Naive B cell (primary cell): ENCODE data around the gene DAZAP1. TPM values are rescaled to one million over a fixed set of nuclear protein-coding genes. Genes with fewer than 3 reads are reported as not detected.
A peak's percentile ranks its signal among the peaks of the same experiment; 100 is the strongest.

Experiments
- ATAC-seq, 2 donors: fragments of 150-1000 bp; cut with Tn5 transposase; 2 replicates each; pipeline ENCODE4 v1.10.0; 2021; ENCODE audit warnings: low read depth in 2 of 2, mild to moderate bottlenecking in 2 of 2, moderate library complexity in 2 of 2
- DNase-seq: peaks from one replicate; pipeline ENCODE4 v3.0.0; 2022
- H3K27ac Mint-ChIP-seq, 6 donors: one replicate each; pipeline ENCODE4 v1.8.0; 2020 to 2022; ENCODE audit warnings: mild to moderate bottlenecking in 6 of 6, mixed read lengths in 6 of 6, moderate library complexity in 5 of 6, inconsistent platforms in 2 of 6
- H3K27me3 Mint-ChIP-seq, 3 donors: one replicate each; pipeline ENCODE4 v1.8.0; 2021 to 2022; ENCODE audit warnings: mixed read lengths in 3 of 3, mild to moderate bottlenecking in 1 of 3
- H3K36me3 Mint-ChIP-seq, 2 donors: one replicate each; pipeline ENCODE4 v1.8.0; 2020 to 2022; ENCODE audit warnings: mixed read lengths in 2 of 2, inconsistent platforms in 1 of 2, mild to moderate bottlenecking in 1 of 2
- H3K4me1 Mint-ChIP-seq, 3 donors: one replicate each; pipeline ENCODE4 v1.8.0; 2020 to 2022; ENCODE audit warnings: mixed read lengths in 3 of 3, inconsistent platforms in 1 of 3, mild to moderate bottlenecking in 1 of 3, moderate library complexity in 1 of 3
- H3K4me3 Mint-ChIP-seq, 8 donors: one replicate each; pipeline ENCODE4 v1.8.0; 2020 to 2022; ENCODE audit warnings: mild to moderate bottlenecking in 8 of 8, mixed read lengths in 8 of 8, moderate library complexity in 8 of 8, inconsistent platforms in 2 of 8
- H3K9me3 Mint-ChIP-seq, 7 donors: one replicate each; pipeline ENCODE4 v1.8.0; 2020 to 2022; ENCODE audit warnings: mixed read lengths in 7 of 7, mild to moderate bottlenecking in 5 of 7, inconsistent platforms in 2 of 7, moderate library complexity in 1 of 7
- polyA plus RNA-seq, 6 donors: library from polyadenylated mRNA; unstranded; fragments of 300-500 nt; fragmentation: Illumina TruSeq; gene quantifications; one replicate each; pipeline ENCODE4 v1.2.3, GENCODE V29; 2021; ENCODE audit warnings: low read depth in 6 of 6

Gene DAZAP1
- polyA plus RNA-seq, 6 donors from 2014 or later, result 3.6 to 7.5 (median 6.2) TPM

GRCh38 chr19:1453525-1454364 lies 46.4 kb downstream of the DAZAP1 start:
- DNase-seq, result no peak
- H3K27ac Mint-ChIP-seq, result peak overlapping the region in 3 of 6 donors; percentile 78 to 82 (median 79)

GRCh38 chr19:1455002-1455335 lies 47.6 kb downstream of the DAZAP1 start:
- Mint-ChIP-seq H3K27ac (peak overlapping the region in 1 of 6 donors; percentile 49), H3K4me3 (peak overlapping the region; percentile 30 to 76 (median 68)), H3K9me3 (peaks cover 0 to 3% (median 2%) of the 10 kb centered on the region in 7 donors), H3K27me3 (peaks cover 21 to 71% (median 58%) of the 10 kb centered on the region in 3 donors), H3K4me1 (peaks cover 28 to 30% (median 28%) of the 10 kb centered on the region in 3 donors), H3K36me3 (peaks cover 0 to 16% of the 10 kb centered on the region in 2 donors)
- DNase-seq (peak; percentile 39), ATAC-seq (peak; percentile 61 to 64)

More at GRCh38 chr19:1453525-1454364, 46.4 kb downstream of the DAZAP1 start:
- peaks cover 0 to 3% (median 2%) of the 10 kb centered on the region in 7 donors for H3K9me3 Mint-ChIP-seq
- no peak for ATAC-seq
- peaks cover 0 to 23% of the 10 kb centered on the region in 2 donors for H3K36me3 Mint-ChIP-seq
- peaks cover 31 to 36% (median 36%) of the 10 kb centered on the region in 3 donors for H3K4me1 Mint-ChIP-seq
- peak overlapping the region in 6 of 8 donors; percentile 22 to 85 (median 60) for H3K4me3 Mint-ChIP-seq
- peaks cover 28 to 74% (median 61%) of the 10 kb centered on the region in 3 donors for H3K27me3 Mint-ChIP-seq

GRCh38 chr19:1455336-1456120 lies 48.1 kb downstream of the DAZAP1 start:
- H3K4me1 Mint-ChIP-seq, result peaks cover 27% of the 10 kb centered on the region in 3 donors
- peak overlapping the region in 2 of 6 donors; percentile 64 to 76 for H3K27ac Mint-ChIP-seq
- ATAC-seq, result peak; percentile 52 to 57
- H3K27me3 Mint-ChIP-seq, result peaks cover 19 to 68% (median 54%) of the 10 kb centered on the region in 3 donors
- H3K4me3 Mint-ChIP-seq, result peak overlapping the region; percentile 29 to 85 (median 68)
- peaks cover 0 to 14% of the 10 kb centered on the region in 2 donors for H3K36me3 Mint-ChIP-seq
- no peak for DNase-seq
- peaks cover 0 to 3% (median 2%) of the 10 kb centered on the region in 7 donors for H3K9me3 Mint-ChIP-seq

GRCh38 chr19:1456121-1456900 lies 48.9 kb downstream of the DAZAP1 start:
- Mint-ChIP-seq H3K9me3 (peaks cover 0 to 3% (median 2%) of the 10 kb centered on the region in 7 donors), H3K36me3 (peaks cover 0 to 8% of the 10 kb centered on the region in 2 donors), H3K4me1 (peaks cover 21 to 23% (median 22%) of the 10 kb centered on the region in 3 donors), H3K27ac (no peak overlapping the region), H3K4me3 (peak overlapping the region in 2 of 8 donors; percentile 26 to 71), H3K27me3 (peaks cover 13 to 60% (median 46%) of the 10 kb centered on the region in 3 donors)
- DNase-seq (no peak), ATAC-seq (no peak)

- DNase-seq (no peak), ATAC-seq (no peak)
- H3K27me3 Mint-ChIP-seq, result peaks cover 13 to 51% (median 38%) of the 10 kb centered on the region in 3 donors
- peak overlapping the region in 1 of 6 donors; percentile 69 for H3K27ac Mint-ChIP-seq
- no peak overlapping the region for H3K4me3 Mint-ChIP-seq
- peaks cover 20 to 22% (median 21%) of the 10 kb centered on the region in 3 donors for H3K4me1 Mint-ChIP-seq
- H3K9me3 Mint-ChIP-seq, result peaks cover 0 to 3% (median 2%) of the 10 kb centered on the region in 7 donors
- H3K36me3 Mint-ChIP-seq, result peaks cover 0 to 8% of the 10 kb centered on the region in 2 donors
Measured at GRCh38 chr19:1457031-1457739, 49.8 kb downstream of the DAZAP1 start.

- H3K27ac Mint-ChIP-seq, result no peak overlapping the region
- H3K27me3 Mint-ChIP-seq, result peaks cover 13 to 44% (median 33%) of the 10 kb centered on the region in 3 donors
- H3K9me3 Mint-ChIP-seq, result peaks cover 0 to 3% (median 2%) of the 10 kb centered on the region in 7 donors
- H3K4me3 Mint-ChIP-seq, result no peak overlapping the region
- H3K36me3 Mint-ChIP-seq, result peaks cover 0 to 8% of the 10 kb centered on the region in 2 donors
- DNase-seq (no peak), ATAC-seq (no peak)
- peaks cover 20 to 22% (median 21%) of the 10 kb centered on the region in 3 donors for H3K4me1 Mint-ChIP-seq
Measured at GRCh38 chr19:1457892-1458291, 50.5 kb downstream of the DAZAP1 start.

- ATAC-seq (no peak), DNase-seq (no peak)
- Mint-ChIP-seq H3K36me3 (no peaks in the 10 kb centered on the region), H3K9me3 (peaks cover 0 to 3% (median 0%) of the 10 kb centered on the region in 7 donors), H3K4me1 (peaks cover 14 to 15% (median 15%) of the 10 kb centered on the region in 3 donors), H3K27ac (no peak overlapping the region), H3K27me3 (peaks cover 8 to 31% (median 20%) of the 10 kb centered on the region in 3 donors), H3K4me3 (no peak overlapping the region)
Measured at GRCh38 chr19:1459479-1459878, 52.1 kb downstream of the DAZAP1 start.

GRCh38 chr19:1460033-1460995 lies 52.9 kb downstream of the DAZAP1 start:
- Mint-ChIP-seq H3K27me3 (peaks cover 5 to 24% (median 14%) of the 10 kb centered on the region in 3 donors), H3K36me3 (no peaks in the 10 kb centered on the region), H3K4me3 (no peak overlapping the region), H3K27ac (peak overlapping the region in 1 of 6 donors; percentile 26), H3K4me1 (peaks cover 7 to 9% (median 9%) of the 10 kb centered on the region in 3 donors), H3K9me3 (peaks cover 0 to 3% (median 0%) of the 10 kb centered on the region in 7 donors)
- ATAC-seq (no peak), DNase-seq (no peak)

GRCh38 chr19:1461862-1462261 lies 54.5 kb downstream of the DAZAP1 start:
- no peaks in the 10 kb centered on the region for H3K36me3 Mint-ChIP-seq
- ATAC-seq (no peak), DNase-seq (no peak)
- H3K27ac Mint-ChIP-seq, result no peak overlapping the region
- H3K4me1 Mint-ChIP-seq, result peaks cover 0 to 4% (median 3%) of the 10 kb centered on the region in 3 donors
- H3K4me3 Mint-ChIP-seq, result no peak overlapping the region
- H3K27me3 Mint-ChIP-seq, result peaks cover 5 to 20% (median 7%) of the 10 kb centered on the region in 3 donors
- no peaks in the 10 kb centered on the region for H3K9me3 Mint-ChIP-seq

- no peak overlapping the region for H3K4me3 Mint-ChIP-seq
Measured at GRCh38 chr19:1465191-1466016, 58.0 kb downstream of the DAZAP1 start.

More at GRCh38 chr19:1465191-1466016, 58.0 kb downstream of the DAZAP1 start:
- Mint-ChIP-seq H3K36me3 (no peaks in the 10 kb centered on the region), H3K9me3 (no peaks in the 10 kb centered on the region), H3K27ac (no peak overlapping the region), H3K27me3 (peaks cover 0 to 10% (median 0%) of the 10 kb centered on the region in 3 donors), H3K4me1 (peaks cover 3 to 6% (median 4%) of the 10 kb centered on the region in 3 donors)
- ATAC-seq, result peak in 1 of 2 donors; percentile 11
- no peak for DNase-seq
